H7 (cell line): ENCODE results near the gene HS1BP3. TPM values are rescaled to one million over a fixed set of nuclear protein-coding genes. Genes with fewer than 3 reads are reported as not detected.

Source experiments
- DNase-seq: peaks from one replicate; pipeline ENCODE4 v3.0.0; 2012
- H3K27me3 ChIP-seq: 2 replicates; pipeline ENCODE4 v1.6.0; 2011; ENCODE audit warnings: mild to moderate bottlenecking, low read length; ENCODE audit not compliant: control insufficient read depth, insufficient read depth
- H3K36me3 ChIP-seq: replicated peaks from 2 replicates; pipeline ENCODE4 v1.5.1; 2011; ENCODE audit warnings: low read length; ENCODE audit not compliant: control insufficient read depth, insufficient read depth
- H3K4me3 ChIP-seq: 2 replicates; pipeline ENCODE4 v1.5.1; 2011; ENCODE audit warnings: low read depth, mild to moderate bottlenecking, control low read depth, low read length, moderate library complexity; ENCODE audit not compliant: insufficient read depth
- total RNA-seq: library from RNA; depleted of rRNA; stranded (reverse); fragments of >200 nt; shearing (Covaris generic); gene quantifications from 2 replicates; pipeline ENCODE4 v1.2.3, GENCODE V29; 2014

HS1BP3 gene
- total RNA-seq, 1 experiment from 2014 or later, result 30.2 TPM

DNA sequence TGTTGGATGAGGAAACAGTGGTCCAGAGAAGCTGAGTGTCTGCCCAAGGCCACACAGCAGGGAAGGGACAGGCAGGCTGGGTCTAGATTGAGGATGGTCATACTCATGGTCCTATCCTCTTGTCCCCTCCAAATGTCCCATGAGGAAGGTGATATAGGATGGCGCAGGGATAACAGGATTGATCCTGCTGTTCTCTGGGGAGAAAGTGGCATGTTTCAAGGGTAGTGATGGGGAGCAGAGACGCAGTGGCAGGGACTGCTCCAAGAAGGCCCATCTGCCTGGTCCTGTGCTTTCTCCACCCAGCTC, 24.6 kb downstream of the HS1BP3 start:
- no peaks in the 10 kb centered on the region for H3K27me3 ChIP-seq
- no peaks in the 10 kb centered on the region for H3K36me3 ChIP-seq
- H3K4me3 ChIP-seq, result no peak overlapping the region
- no peak for DNase-seq

- no peaks in the 10 kb centered on the region for H3K36me3 ChIP-seq
- H3K4me3 ChIP-seq, result no peak overlapping the region
- no peak for DNase-seq
- H3K27me3 ChIP-seq, result no peaks in the 10 kb centered on the region
These were observed 25.2 kb downstream of the HS1BP3 start for GRCh38 chr2:20625491-20626391.

DNA sequence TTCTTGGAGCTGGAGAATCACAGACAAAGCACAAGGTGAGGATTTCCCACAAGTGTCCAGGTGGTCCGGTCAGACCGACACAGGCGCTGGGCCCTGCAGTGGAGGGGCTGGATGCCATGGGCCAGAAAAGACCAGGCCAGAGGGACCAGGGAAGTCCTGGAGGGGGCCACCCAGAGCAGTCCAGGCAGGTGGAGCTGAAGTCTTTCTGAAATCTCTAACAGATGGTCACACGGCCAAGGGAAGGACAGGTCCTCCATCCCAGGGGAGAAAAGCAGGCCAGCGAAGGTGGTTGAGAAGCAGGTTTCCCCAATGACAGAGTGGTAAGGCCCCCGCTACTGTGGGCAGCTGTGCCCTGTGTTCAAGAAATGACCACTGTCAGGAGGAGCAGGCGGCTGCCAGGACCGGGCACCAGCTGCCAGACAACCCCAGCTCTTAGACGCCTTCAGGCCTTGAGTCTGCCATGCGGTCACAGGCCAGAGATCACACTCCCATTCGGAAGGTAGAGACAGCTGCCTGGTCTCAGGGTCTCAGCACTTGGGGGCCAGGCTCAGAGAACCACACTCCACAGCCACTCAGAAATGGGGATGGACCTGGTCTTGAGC, 25.9 kb downstream of the HS1BP3 start:
- DNase-seq, result no peak
- Histone ChIP-seq H3K27me3 (no peaks in the 10 kb centered on the region), H3K36me3 (no peaks in the 10 kb centered on the region), H3K4me3 (no peak overlapping the region)

GRCh38 chr2:20624156-20624883, 26.6 kb downstream of the HS1BP3 start:
- H3K4me3 ChIP-seq, result no peak overlapping the region
- no peaks in the 10 kb centered on the region for H3K36me3 ChIP-seq
- no peaks in the 10 kb centered on the region for H3K27me3 ChIP-seq
- DNase-seq, result no peak

- no peak for DNase-seq
- Histone ChIP-seq H3K36me3 (no peaks in the 10 kb centered on the region), H3K27me3 (no peaks in the 10 kb centered on the region), H3K4me3 (no peak overlapping the region)
These were observed 27.1 kb downstream of the HS1BP3 start for GRCh38 chr2:20623741-20624155.

DNA sequence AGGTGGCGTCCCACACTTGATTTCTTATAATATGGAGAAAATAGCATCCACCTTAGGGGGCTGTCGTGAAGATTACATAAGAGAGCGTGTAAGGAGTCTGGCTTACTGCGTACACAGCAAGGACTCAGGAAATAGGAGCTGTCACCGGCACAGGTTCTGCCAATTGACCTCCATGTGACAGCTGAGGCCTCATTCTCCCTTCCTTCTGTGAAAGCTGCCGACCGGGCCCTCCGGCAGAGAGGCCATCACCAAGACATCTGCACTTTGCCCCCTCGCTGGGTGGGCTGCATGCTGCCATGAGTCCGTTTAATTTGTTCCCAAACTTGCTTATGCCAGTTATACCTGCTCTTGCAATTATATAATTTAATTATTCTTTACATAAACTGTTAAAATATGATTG, 27.7 kb downstream of the HS1BP3 start:
- no peak for DNase-seq
- Histone ChIP-seq H3K27me3 (no peaks in the 10 kb centered on the region), H3K36me3 (no peaks in the 10 kb centered on the region), H3K4me3 (no peak overlapping the region)

GRCh38 chr2:20622731-20623130, 28.2 kb downstream of the HS1BP3 start:
- Histone ChIP-seq H3K4me3 (no peak overlapping the region), H3K36me3 (no peaks in the 10 kb centered on the region), H3K27me3 (no peaks in the 10 kb centered on the region)
- DNase-seq, result no peak

DNA sequence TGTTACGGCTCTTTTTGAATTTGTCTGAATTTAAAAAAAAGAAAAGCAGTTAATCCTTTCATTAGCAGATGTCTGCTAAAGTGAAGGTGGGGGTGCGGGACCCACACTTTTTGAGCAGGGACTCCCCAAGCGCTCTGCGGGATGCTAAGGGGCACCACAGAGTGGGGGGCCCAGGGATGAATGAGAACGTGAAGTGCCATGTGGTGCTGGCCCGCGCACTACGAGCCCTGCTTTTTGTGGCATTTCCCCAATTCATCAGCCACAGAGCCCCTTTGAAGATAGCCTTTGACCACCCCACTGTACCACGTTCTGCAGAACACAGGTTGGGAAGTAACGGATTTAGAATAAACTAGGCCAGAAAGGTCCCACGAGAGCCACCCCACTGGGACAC, 28.6 kb downstream of the HS1BP3 start:
- Histone ChIP-seq H3K27me3 (no peaks in the 10 kb centered on the region), H3K4me3 (no peak overlapping the region), H3K36me3 (no peaks in the 10 kb centered on the region)
- no peak for DNase-seq

DNA sequence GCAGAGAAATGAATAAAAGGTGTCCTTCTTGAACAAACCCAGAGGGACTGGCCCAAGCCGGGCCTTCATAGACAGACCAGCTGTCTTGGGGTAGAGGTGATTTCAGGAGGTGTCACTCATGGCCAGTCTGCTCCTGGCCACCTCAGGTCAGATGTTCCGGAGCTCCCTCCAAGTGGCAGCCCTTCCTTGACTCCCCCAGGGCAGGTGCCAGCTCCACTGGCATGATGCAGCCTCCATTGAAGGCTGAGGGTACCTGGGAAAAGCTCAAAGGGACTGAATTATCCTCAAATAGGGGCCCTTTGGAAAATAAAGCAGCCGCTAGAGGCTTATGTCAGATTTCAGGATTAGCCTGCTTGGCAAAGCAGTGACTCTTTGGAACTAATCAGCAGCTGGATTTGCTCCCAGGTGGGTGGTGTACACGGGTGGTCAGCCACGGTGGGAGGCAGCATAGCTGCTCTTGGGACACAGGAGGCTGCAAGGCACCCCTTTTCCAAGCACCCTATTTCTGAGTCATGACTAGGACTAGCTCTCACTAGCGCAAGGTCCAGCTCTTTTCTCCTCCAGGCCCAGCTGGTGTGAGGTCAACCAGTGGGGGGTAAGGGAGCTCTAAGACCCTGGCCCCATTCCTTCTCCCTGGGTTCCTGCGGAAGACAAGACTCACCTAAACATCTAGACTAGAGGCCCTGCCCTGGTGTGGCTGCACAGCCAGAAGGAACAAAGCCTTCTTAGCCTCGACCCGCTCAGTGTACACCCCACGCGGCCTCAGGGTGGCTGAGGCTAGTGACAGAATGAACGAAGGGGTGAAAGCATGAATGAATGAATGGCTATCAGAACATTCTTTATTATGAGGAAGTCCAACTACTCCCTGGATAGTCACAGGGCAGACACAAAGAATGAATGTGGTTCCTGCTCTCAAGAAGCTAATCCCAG, 29.3 kb downstream of the HS1BP3 start:
- DNase-seq, result no peak
- Histone ChIP-seq H3K27me3 (no peaks in the 10 kb centered on the region), H3K36me3 (no peaks in the 10 kb centered on the region), H3K4me3 (no peak overlapping the region)

GRCh38 chr2:20620696-20621365, 30.1 kb downstream of the HS1BP3 start:
- Histone ChIP-seq H3K36me3 (no peaks in the 10 kb centered on the region), H3K4me3 (no peak overlapping the region), H3K27me3 (no peaks in the 10 kb centered on the region)
- no peak for DNase-seq

GRCh38 chr2:20620271-20620681, 30.6 kb downstream of the HS1BP3 start:
- no peak for DNase-seq
- H3K36me3 ChIP-seq, result no peaks in the 10 kb centered on the region; the same call in 1 of the 2 replicates
- no peaks in the 10 kb centered on the region; the same call in 1 of the 2 replicates for H3K27me3 ChIP-seq
- no peak overlapping the region for H3K4me3 ChIP-seq

GRCh38 chr2:20619624-20620024, 31.3 kb downstream of the HS1BP3 start:
- Histone ChIP-seq H3K27me3 (no peaks in the 10 kb centered on the region; the same call in 1 of the 2 replicates), H3K4me3 (no peak overlapping the region), H3K36me3 (no peaks in the 10 kb centered on the region; the same call in 1 of the 2 replicates)
- no peak for DNase-seq

DNA sequence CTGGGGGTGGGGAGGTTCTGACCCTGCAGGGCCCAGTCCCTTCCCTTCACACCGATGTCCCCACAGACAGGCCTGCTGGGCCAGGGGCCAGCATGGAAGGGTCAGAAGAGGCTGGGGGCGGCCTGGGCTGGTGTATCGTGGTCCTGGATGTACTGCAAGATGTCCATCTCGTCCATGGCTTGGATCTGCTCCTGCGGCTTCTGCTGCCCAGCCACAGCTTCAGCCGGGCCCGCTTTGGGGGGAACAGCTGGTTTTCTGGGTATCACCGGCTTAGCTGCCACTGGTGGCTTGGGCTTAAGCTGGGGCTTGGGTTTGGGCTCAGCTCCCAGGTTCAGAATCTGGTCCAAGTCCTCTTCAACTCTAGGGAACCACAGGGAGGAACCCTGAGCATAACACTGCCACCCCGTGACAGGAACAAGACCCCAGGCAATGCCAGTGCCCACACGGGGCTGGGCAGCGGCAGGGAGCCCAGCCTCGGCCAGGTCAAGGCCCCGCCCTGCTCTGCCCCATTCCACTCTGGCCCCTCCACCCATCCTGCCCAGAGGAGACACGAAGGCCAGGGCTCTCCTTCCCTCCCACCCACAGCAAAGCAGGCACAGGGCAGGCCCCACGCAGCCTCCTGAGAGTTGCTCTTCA, 31.9 kb downstream of the HS1BP3 start:
- Histone ChIP-seq H3K27me3 (no peaks in the 10 kb centered on the region; the same call in 1 of the 2 replicates), H3K4me3 (no peak overlapping the region), H3K36me3 (no peaks in the 10 kb centered on the region; the same call in 1 of the 2 replicates)
- DNase-seq, result no peak
